Left lobe of liver (tissue), 2 donors: ENCODE data around the gene CNGA1. TPM values are rescaled to one million over a fixed set of nuclear protein-coding genes. Genes with fewer than 3 reads are reported as not detected.
"Not testable (repeated sequence)": the region's sequence is repeated elsewhere in the genome, so short reads cannot be mapped to it uniquely, and the experiment has no call there.

Experiments used
- ATAC-seq: fragments of 200-7000 bp; cut with Tn5 transposase; one replicate; pipeline ENCODE4 v1.9.1; 2020; ENCODE audit warnings: mild to moderate bottlenecking, moderate library complexity
- DNase-seq: peaks from one replicate; pipeline ENCODE4 v3.0.0-alpha.2; 2020; ENCODE audit warnings: low spot score
- total RNA-seq: library from RNA; stranded (reverse); gene quantifications from one replicate; pipeline ENCODE4 v1.2.1, GENCODE V29; 2021
- donor health status: DM: no; HTN: no; CAD: no; lungs with moderate emphysema.
- donor health status: DM: no; HTN: yes; CAD: no.

The CNGA1 gene
- total RNA-seq, 1 donor from 2014 or later, result 13.7 TPM

DNA sequence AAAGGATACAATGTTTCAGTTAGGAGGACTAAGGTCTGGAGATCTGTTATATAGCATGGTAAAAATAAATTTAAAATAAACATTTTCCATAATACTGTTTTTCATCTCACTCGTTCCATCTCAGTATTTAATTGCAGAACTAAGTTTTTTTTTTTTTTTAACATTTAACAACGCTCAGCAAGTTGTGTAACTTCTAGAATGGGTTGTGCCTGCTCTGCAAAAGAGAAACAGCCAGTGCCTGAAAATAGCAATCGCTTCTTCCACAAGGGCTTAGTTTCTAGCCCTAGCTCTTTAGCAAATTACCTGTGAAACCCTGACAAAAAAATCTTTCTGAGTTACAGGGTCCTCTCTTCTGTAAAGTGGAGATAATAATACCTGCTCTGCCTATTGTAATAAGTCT is 41.9 kb downstream of the CNGA1 start:
- no peak for ATAC-seq
- DNase-seq, result no peak

- DNase-seq, result no peak
- ATAC-seq, result no peak
Measured at GRCh38 chr4:47972721-47973120, 43.8 kb downstream of the CNGA1 start.

GRCh38 chr4:47972181-47972580 is 44.3 kb downstream of the CNGA1 start:
- ATAC-seq (peak; percentile 21), DNase-seq (no peak)

DNA sequence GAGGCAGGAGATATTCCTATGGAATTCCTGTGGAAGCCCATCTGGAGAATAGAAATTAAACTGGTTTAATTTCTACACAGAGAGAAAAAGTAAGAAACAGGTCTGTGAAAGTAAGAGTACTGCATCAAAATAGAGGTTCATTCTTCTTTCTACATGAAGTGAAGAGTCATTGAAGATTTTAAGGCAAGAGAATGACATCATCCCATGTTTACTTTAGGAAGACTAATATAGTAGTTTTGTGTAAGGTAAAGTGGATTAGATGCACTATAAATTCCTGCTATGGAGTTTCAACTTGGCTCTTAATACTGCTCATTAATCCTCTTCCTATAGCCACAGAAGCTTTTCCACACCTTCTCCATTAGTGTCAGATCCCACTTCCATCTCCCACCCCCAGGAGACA is 47.6 kb downstream of the CNGA1 start:
- DNase-seq, result no peak
- no peak for ATAC-seq

GRCh38 chr4:47954677-47955076 is 61.8 kb downstream of the CNGA1 start:
- ATAC-seq (no peak), DNase-seq (no peak)

DNA sequence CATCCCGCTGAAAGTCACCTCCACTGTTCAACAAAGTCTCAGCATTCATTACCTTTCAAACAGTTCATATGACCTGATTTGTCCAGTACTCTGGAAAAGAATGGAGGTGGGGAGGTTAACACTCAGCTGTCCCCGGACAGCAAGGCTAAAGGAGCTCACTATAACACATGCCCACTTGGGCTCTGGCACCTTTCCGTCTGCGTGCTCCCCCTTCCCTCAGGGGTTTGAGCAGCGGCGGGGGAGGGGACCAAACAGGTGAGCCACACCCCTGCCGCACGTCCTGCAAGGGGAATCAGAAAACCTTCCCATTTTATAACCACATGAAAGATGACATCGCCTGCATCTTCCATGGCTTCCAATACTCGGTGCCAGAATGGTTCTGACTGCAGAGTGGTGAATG is 62.2 kb downstream of the CNGA1 start:
- ATAC-seq (no peak), DNase-seq (no peak)

GRCh38 chr4:47945930-47946726 is 70.4 kb downstream of the CNGA1 start:
- ATAC-seq, result no peak

DNA sequence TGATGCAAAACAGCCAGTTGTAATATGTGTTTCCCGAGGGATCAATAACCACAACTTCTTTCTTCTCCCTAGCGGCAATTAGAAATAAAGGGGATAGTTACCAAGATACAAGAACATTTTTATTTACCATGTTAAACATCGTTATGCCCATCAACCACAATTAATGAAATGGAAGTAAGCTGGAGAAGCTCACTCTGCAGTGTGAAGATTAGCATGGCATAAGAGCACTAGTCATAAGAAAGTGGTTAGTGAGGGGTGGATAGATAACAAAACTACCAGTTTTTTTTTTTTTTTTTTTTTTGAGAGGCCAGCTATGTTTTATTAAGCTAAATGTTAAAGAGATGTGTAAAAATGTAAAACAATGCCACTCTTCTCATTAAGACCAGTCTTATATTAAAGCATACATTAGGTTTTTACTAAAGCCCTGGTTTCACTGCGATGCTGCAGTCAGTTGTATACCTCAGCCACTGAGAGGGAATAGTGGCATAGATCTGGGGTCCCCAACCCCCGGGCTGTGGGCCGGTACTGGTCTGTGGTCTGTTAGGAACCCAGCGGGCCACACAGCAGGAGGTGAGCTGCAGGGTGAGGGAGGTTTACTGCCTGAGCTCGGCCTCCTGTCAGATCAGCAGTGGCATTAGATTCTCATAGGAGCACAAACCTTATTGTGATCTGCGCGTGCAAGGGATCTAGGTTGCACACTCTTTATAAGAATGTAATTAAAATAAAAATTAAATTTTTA is 74.2 kb downstream of the CNGA1 start:
- DNase-seq, result no peak
- ATAC-seq, result no peak

More at GRCh38 chr4:47945930-47946726, 70.4 kb downstream of the CNGA1 start:
- no peak for DNase-seq

DNA sequence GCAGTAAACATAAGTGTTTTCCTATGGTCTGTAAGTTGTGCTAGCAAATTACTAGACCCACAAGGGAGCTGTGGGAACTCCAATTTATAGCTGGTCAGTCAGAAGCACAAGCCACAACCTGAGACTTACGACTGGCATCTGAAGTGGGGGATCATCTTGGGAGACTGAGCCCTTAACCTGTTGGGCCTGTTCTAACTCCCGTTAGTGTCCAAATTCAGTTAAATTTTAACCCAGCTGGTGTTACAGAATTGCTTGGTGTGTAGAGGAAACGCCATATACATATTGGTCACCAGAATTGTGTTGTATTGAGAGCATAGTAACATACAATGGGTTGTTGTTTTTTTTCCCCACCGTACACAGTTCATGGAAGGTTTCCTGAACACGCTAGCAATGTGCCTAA is 77.0 kb downstream of the CNGA1 start:
- ATAC-seq (no peak), DNase-seq (no peak)

- ATAC-seq, result peak; percentile 66
Measured at GRCh38 chr4:47936336-47936735, 80.1 kb downstream of the CNGA1 start.

GRCh38 chr4:47933840-47934239 is 82.6 kb downstream of the CNGA1 start:
- DNase-seq, result no peak
- peak; percentile 80 for ATAC-seq

More at GRCh38 chr4:47936336-47936735, 80.1 kb downstream of the CNGA1 start:
- no peak for DNase-seq

GRCh38 chr4:47930971-47931804 is 85.3 kb downstream of the CNGA1 start:
- no peak for DNase-seq
- peak; percentile 69 for ATAC-seq

GRCh38 chr4:47929682-47930201 is 86.7 kb downstream of the CNGA1 start:
- no peak for DNase-seq
- ATAC-seq, result no peak

- peak; percentile 52 for DNase-seq
- ATAC-seq, result peak; percentile 96
Measured at GRCh38 chr4:47926667-47927258, 89.7 kb downstream of the CNGA1 start.

- DNase-seq, ATAC-seq: not testable (repeated sequence)
Measured at GRCh38 chr4:47923261-47923608, 93.2 kb downstream of the CNGA1 start.

DNA sequence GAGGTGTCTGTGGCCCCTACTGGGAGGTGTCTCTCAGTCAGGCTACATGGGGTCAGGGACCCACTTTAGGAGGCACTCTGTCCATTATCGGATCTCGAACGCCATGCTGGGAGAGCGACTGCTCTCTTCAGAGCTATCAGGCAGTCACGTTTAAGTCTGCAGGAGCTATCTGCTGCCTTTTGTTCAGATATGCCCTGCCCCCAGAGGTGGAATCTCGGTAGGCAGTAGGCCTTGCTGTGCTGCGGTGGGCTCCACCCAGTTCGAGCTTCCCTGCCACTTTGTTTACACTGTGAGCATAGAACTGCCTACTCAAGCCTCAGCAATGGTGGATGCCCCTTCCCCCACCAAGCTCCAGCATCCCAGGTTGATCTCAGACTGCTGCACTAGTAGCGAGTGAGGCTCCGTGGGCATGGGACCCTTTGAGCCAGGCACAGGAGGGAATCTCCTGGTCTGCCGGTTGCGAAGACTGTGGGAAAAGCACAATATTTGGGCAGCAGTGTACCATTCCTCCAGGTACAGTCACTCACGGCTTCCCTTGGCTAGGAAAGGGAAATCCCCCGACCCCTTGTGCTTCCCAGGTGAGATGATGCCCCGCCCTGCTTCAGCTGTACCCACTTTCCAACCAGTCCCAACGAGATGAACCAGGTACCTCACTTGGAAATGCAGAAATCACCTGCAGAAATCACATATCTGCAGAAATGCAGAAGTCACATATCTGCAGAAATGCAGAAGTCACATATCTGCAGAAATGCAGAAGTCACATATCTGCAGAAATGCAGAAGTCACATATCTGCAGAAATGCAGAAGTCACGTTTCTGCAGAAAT is 93.8 kb downstream of the CNGA1 start:
- ATAC-seq, DNase-seq: not testable (repeated sequence)

DNA sequence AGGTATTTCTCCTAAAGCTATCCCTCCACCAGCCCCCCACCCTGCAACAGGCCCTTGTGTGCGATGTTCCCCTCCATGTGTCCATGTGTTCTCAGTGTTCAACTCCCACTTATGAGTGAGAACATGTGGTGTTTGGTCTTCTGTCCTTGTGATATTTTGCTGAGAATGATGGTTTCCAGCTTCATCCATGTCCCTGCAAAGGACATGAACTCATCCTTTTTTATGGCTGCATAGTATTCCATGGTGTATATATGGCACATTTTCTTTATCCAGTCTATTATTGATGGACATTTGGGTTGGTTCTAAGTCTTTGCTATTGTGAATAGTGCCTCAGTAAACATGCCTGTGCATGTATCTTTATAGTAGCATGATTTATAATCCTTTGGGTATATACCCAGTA is 99.3 kb downstream of the CNGA1 start:
- ATAC-seq, result not testable (repeated sequence)

DNA sequence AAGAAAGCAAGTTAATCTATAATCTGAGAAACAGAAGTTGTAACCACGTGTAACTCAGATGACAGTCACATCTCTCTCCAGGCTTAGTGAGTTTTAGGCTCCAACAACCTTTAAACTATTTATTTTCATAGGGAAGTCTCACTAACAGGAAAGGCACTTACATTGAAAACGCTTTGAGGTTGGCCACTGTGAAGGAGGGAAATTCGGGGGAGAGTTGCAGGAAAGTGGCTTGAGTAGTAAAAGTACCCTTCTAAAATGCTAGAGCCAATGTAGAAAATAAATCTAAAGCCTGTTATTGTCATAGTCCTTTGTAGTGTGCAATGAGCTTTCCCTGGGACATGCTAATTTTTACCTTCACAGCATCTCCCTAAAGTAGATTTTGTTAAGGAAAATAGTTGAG is 101.1 kb downstream of the CNGA1 start:
- ATAC-seq, result no peak
- no peak for DNase-seq

More for the DNA sequence above, 99.3 kb downstream of the CNGA1 start:
- not testable (repeated sequence) for DNase-seq

DNA sequence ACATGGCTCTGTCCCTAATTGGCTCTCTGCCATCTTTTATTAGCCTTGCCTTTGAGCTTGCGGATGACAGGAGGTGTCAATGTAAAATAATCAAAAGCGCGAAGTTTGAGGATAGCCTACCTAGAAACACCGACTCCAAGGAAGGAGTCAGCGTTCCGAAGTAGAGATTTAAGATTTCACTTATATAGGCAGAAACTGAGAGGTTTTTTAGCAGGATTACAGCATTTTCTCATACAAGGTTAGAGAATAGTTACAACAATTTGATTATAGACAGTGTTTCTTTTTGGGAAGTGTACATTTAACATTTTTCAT is 101.6 kb downstream of the CNGA1 start:
- ATAC-seq (peak; percentile 43), DNase-seq (no peak)
